ENCODE results near the gene DNM3. TPM values are rescaled to one million over a fixed set of nuclear protein-coding genes. Genes with fewer than 3 reads are reported as not detected.

The DNM3 gene
- total and polyA plus RNA-seq, 2 donors (not counting 1 experiment from before 2014, with no cell fraction given), result 1.0 to 1.3 TPM

DNA sequence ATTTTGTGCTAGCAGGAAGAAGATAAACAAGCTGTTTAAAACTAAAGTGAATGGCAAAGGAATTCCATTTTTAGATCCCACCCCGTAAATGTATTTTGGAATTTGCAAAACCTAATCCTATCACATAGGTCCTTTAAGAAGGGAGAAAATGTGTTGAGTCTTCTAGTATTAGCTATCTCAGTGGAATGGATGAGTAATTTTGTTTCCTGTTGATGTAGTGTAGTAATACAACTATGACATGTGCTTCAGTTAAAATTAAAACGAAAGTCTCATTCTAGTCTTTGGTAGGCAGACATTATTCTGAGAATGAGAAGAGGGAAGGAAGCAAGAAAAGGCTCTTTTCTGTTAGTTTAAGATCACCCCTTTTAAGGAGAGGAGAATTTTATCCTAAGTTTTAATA, 313.3 kb downstream of the DNM3 start:
- Histone ChIP-seq H3K4me3 (ENCODE audit: control extremely low read depth in 1 of 5, extremely low read depth in 1 of 5, insufficient read depth in 1 of 5, low read depth in 2 of 5, low read length in 4 of 5) (peak overlapping the region in 1 of 5 experiments; percentile 11), H3K9me3 (ENCODE audit: control extremely low read depth in 1 of 3, control insufficient read depth in 2 of 3, insufficient read depth in 1 of 3, low read length in 2 of 3) (no peaks in the 10 kb centered on the region), H3K4me2 (replicated peaks; ENCODE audit: low read depth, low read length, poor library complexity, severe bottlenecking) (peak overlapping the region; percentile 40), H3K27me3 (replicated peaks in 1 of 4; ENCODE audit: control extremely low read depth in 1 of 4, control insufficient read depth in 3 of 4, insufficient read depth in 4 of 4, low read length in 3 of 4) (no peaks in the 10 kb centered on the region), H4K20me1 (ENCODE audit: control insufficient read depth, insufficient read depth, low read length, poor library complexity, severe bottlenecking) (no peaks in the 10 kb centered on the region), H3K36me3 (replicated peaks in 1 of 2; ENCODE audit: control extremely low read depth in 1 of 2, control insufficient read depth in 1 of 2, extremely low read depth in 1 of 2, insufficient read depth in 2 of 2, low read length in 1 of 2) (no peaks in the 10 kb centered on the region), H2AFZ (ENCODE audit: insufficient read depth, low read depth, low read length, poor library complexity, severe bottlenecking) (peak overlapping the region; percentile 43), H3K27ac (ENCODE audit: low read length in 2 of 2) (peak overlapping the region; percentile 40 to 68), H3K9ac (ENCODE audit: low read length) (peak overlapping the region; percentile 27), H3K4me1 (ENCODE audit: control insufficient read depth in 2 of 2, insufficient read depth in 2 of 2, low read length in 2 of 2) (peaks cover 4 to 15% of the 10 kb centered on the region in 2 donors), H3K79me2 (ENCODE audit: control insufficient read depth, insufficient read depth, low read length) (no peaks in the 10 kb centered on the region)
- DNase-seq, result peak; percentile 30
- no CpG with 5 or more reads among the region's 2 CpGs for WGBS (ENCODE audit: insufficient coverage)
- Mint-ChIP-seq H3K27me3 (no peaks in the 10 kb centered on the region), H3K4me1 (peaks cover 15% of the 10 kb centered on the region), H3K9me3 (ENCODE audit: insufficient read depth) (no peaks in the 10 kb centered on the region), H3K27ac (peak overlapping the region; percentile 51), H3K4me3 (peak overlapping the region; percentile 21)
- intact Hi-C loops (cut with micrococcal nuclease), result loop anchor here (2.0 kb wide), 1 partner anchor 30 kb away; no protein-coding TSS in a partner anchor
- ChIA-PET POLR2A (interaction anchor here (0.5 kb wide), 1 partner anchor 19 kb away, joined by 3 read pairs; no protein-coding TSS in a partner anchor), CTCF (interaction anchor here (0.7 to 1.0 kb wide), 3 partner anchors 24 to 245 kb away, joined by 3 to 4 read pairs (median 4); no protein-coding TSS in a partner anchor)
- ATAC-seq (ENCODE audit: low read depth), result peak; percentile 88
- no peak for TF ChIP-seq EZH2 (IDR thresholded peaks at IDR 0.05; ENCODE audit: borderline replicate concordance, insufficient read depth, low read depth, low read length, poor library complexity, severe bottlenecking)
- no peak for TF ChIP-seq CTCF (IDR thresholded peaks at IDR 0.05)

DNA sequence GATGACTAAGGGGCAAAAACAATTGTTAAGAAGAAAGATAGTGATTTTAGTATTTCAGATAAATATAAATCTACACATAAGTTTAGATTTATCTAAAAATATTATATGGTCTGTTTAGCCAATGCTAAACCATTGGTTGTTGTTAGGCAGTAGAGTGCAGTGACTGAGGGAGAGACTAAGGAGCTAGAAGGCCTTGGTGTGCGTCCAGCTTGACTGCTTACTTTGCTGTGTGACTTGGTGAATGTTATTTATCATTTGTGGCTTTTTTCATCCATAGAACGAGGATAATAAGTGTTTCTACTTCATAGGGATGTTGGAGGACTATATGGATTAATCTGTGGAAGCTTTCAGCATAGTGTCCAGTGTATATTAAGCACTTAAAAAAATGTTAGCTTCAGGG, 314.5 kb downstream of the DNM3 start:
- 100% methylated on average over 1 of the region's 2 CpGs for WGBS (ENCODE audit: insufficient coverage)
- ATAC-seq (ENCODE audit: low read depth) (no peak), DNase-seq (no peak)
- Histone ChIP-seq H3K9ac (ENCODE audit: low read length) (no peak overlapping the region), H3K36me3 (replicated peaks in 1 of 2; ENCODE audit: control extremely low read depth in 1 of 2, control insufficient read depth in 1 of 2, extremely low read depth in 1 of 2, insufficient read depth in 2 of 2, low read length in 1 of 2) (no peaks in the 10 kb centered on the region), H3K9me3 (ENCODE audit: control extremely low read depth in 1 of 3, control insufficient read depth in 2 of 3, insufficient read depth in 1 of 3, low read length in 2 of 3) (no peaks in the 10 kb centered on the region), H3K79me2 (ENCODE audit: control insufficient read depth, insufficient read depth, low read length) (no peaks in the 10 kb centered on the region), H3K4me2 (replicated peaks; ENCODE audit: low read depth, low read length, poor library complexity, severe bottlenecking) (no peak overlapping the region), H3K4me1 (ENCODE audit: control insufficient read depth in 2 of 2, insufficient read depth in 2 of 2, low read length in 2 of 2) (peaks cover 4 to 15% of the 10 kb centered on the region in 2 donors), H2AFZ (ENCODE audit: insufficient read depth, low read depth, low read length, poor library complexity, severe bottlenecking) (peak overlapping the region; percentile 1), H3K4me3 (ENCODE audit: control extremely low read depth in 1 of 5, extremely low read depth in 1 of 5, insufficient read depth in 1 of 5, low read depth in 2 of 5, low read length in 4 of 5) (no peak overlapping the region), H4K20me1 (ENCODE audit: control insufficient read depth, insufficient read depth, low read length, poor library complexity, severe bottlenecking) (no peaks in the 10 kb centered on the region), H3K27me3 (replicated peaks in 1 of 4; ENCODE audit: control extremely low read depth in 1 of 4, control insufficient read depth in 3 of 4, insufficient read depth in 4 of 4, low read length in 3 of 4) (no peaks in the 10 kb centered on the region), H3K27ac (ENCODE audit: low read length in 2 of 2) (no peak overlapping the region)
- peaks cover 15% of the 10 kb centered on the region for H3K4me1 Mint-ChIP-seq
- no peaks in the 10 kb centered on the region for H3K9me3 Mint-ChIP-seq (ENCODE audit: insufficient read depth)
- TF ChIP-seq CTCF (IDR thresholded peaks at IDR 0.05), result no peak
- TF ChIP-seq EZH2 (IDR thresholded peaks at IDR 0.05; ENCODE audit: borderline replicate concordance, insufficient read depth, low read depth, low read length, poor library complexity, severe bottlenecking), result no peak
- H3K27ac Mint-ChIP-seq, result peak overlapping the region; percentile 74
- intact Hi-C loops (cut with micrococcal nuclease), result loop anchor here (2.0 kb wide), 1 partner anchor 29 kb away; no protein-coding TSS in a partner anchor
- H3K4me3 Mint-ChIP-seq, result no peak overlapping the region
- H3K27me3 Mint-ChIP-seq, result no peaks in the 10 kb centered on the region
- ChIA-PET CTCF (interaction anchor here (0.6 to 2.0 kb wide), 2 partner anchors 153 to 203 kb away, joined by 3 to 4 read pairs; no protein-coding TSS in a partner anchor), POLR2A (interaction anchor here (0.7 kb wide), 1 partner anchor 143 kb away, joined by 3 read pairs; no protein-coding TSS in a partner anchor)
